Measurements from ENCODE around the gene GPC3. TPM values are rescaled to one million over a fixed set of nuclear protein-coding genes. Genes with fewer than 3 reads are reported as not detected.

The GPC3 gene
- total and polyA plus RNA-seq, 2 donors (not counting 3 experiments of a cell fraction or from before 2014, with no cell fraction given): not detected

- H3K9ac ChIP-seq (replicated peaks; ENCODE audit: extremely low read depth, insufficient read depth, low read length): no peak overlapping the region
- H3K9me1 ChIP-seq (replicated peaks; ENCODE audit: control insufficient read depth, extremely low read depth, insufficient read depth, low read length): no peaks in the 10 kb centered on the region
- dilution Hi-C loops (cut with MboI; ENCODE audit: extremely low pct_ligation_motif_present, low sequenced_read_pairs): no loop called here
- H3K36me3 ChIP-seq (ENCODE audit: control insufficient read depth in 2 of 2, extremely low read depth in 1 of 2, insufficient read depth in 2 of 2, low read length in 2 of 2): no peaks in the 10 kb centered on the region
- no peaks in the 10 kb centered on the region for H3K27me3 ChIP-seq (ENCODE audit: control insufficient read depth in 2 of 2, insufficient read depth in 2 of 2, low read length in 2 of 2)
- TF ChIP-seq POLR2A (IDR thresholded peaks at IDR 0.05; ENCODE audit: low read depth, low read length): no peak
- TF ChIP-seq EZH2 (IDR thresholded peaks at IDR 0.05; ENCODE audit: borderline replicate concordance, low read depth, low read length, severe bottlenecking): no peak
- TF ChIP-seq JUN (IDR thresholded peaks at IDR 0.05; ENCODE audit: borderline replicate concordance, insufficient read depth, insufficient read length, low read depth): no peak
- no peak for TF ChIP-seq GATA2 (IDR thresholded peaks at IDR 0.05; ENCODE audit: insufficient read depth, insufficient read length, low read depth, low read length)
- no peak for TF ChIP-seq POLR2AphosphoS5 (IDR thresholded peaks at IDR 0.05; ENCODE audit: insufficient read depth, low read depth, low read length)
- TF ChIP-seq FOS (IDR thresholded peaks at IDR 0.05; ENCODE audit: borderline replicate concordance, insufficient read depth, low read length): no peak
- TF ChIP-seq MYC (IDR thresholded peaks at IDR 0.05; ENCODE audit: low read depth, low read length): no peak
- no peak for TF ChIP-seq CTCF (IDR thresholded peaks at IDR 0.05; ENCODE audit: extremely low read depth in 1 of 2, insufficient read depth in 1 of 2, low read depth in 1 of 2, low read length in 2 of 2)
- no peak for TF ChIP-seq MAX (IDR thresholded peaks at IDR 0.05; ENCODE audit: insufficient read depth, insufficient read length)
- intact Hi-C loops (cut with micrococcal nuclease): no loop called here
- BruUV-seq (replicated peaks): no TSS peak
- DNase-seq (ENCODE audit: low read depth, low spot score): no peak
- H3K4me3 ChIP-seq (replicated peaks in 1 of 3; ENCODE audit: insufficient read depth in 1 of 3, low read depth in 1 of 3, low read length in 3 of 3): no peak overlapping the region
- H3K4me1 ChIP-seq (ENCODE audit: control insufficient read depth, extremely low read depth, insufficient read depth, low read length): no peaks in the 10 kb centered on the region
- ChIA-PET CTCF (no interaction called here), POLR2A (no interaction called here)
- no peak overlapping the region for H3K27ac ChIP-seq (ENCODE audit: insufficient read depth, low read depth, low read length)
- H3K79me2 ChIP-seq (ENCODE audit: control insufficient read depth, insufficient read depth, low read length): no peaks in the 10 kb centered on the region
- no peaks in the 10 kb centered on the region for H4K20me1 ChIP-seq (replicated peaks; ENCODE audit: control insufficient read depth, extremely low read depth, insufficient read depth, low read length)
- no peak overlapping the region for H2AFZ ChIP-seq (ENCODE audit: low read depth, low read length)
- H3K9me3 ChIP-seq (replicated peaks; ENCODE audit: control insufficient read depth, insufficient read depth, low read length): no peaks in the 10 kb centered on the region
- FAIRE-seq: no peak
- H3K4me2 ChIP-seq (ENCODE audit: insufficient read depth, low read length): no peak overlapping the region
Observed at GRCh38 chrX:133677123-133678063, 308.0 kb downstream of the GPC3 start.
